ENCODE results near the gene GAA.

The GAA gene

GRCh38 chr17:80154166-80154565 lies 52.8 kb downstream of the GAA start:
- TF ChIP-seq SIN3A (IDR thresholded peaks at IDR 0.05; ENCODE audit: borderline replicate concordance, insufficient read depth, low read length) (no peak), TAF1 (IDR thresholded peaks at IDR 0.05; ENCODE audit: borderline replicate concordance, insufficient read depth, low read length) (no peak), POLR2AphosphoS5 (IDR thresholded peaks at IDR 0.05; ENCODE audit: low read depth, low read length) (no peak), FOXP2 (optimal IDR thresholded peaks at IDR 0.05; ENCODE audit: borderline replicate concordance, extremely low read depth, extremely low read length, insufficient read depth) (no peak), REST (IDR thresholded peaks at IDR 0.05; ENCODE audit: insufficient read depth in 1 of 2, low read depth in 2 of 2, low read length in 2 of 2) (no peak)

GRCh38 chr17:80158846-80159245 lies 57.5 kb downstream of the GAA start:
- no peak for TF ChIP-seq TAF1 (IDR thresholded peaks at IDR 0.05; ENCODE audit: borderline replicate concordance, insufficient read depth, low read length)
- TF ChIP-seq REST (IDR thresholded peaks at IDR 0.05; ENCODE audit: insufficient read depth in 1 of 2, low read depth in 2 of 2, low read length in 2 of 2), result 0 out of 4 replicates have a peak, but pooled peaks of 1 of the 2 experiments have one; percentile 21
- no peak for TF ChIP-seq SIN3A (IDR thresholded peaks at IDR 0.05; ENCODE audit: borderline replicate concordance, insufficient read depth, low read length)

- no peak for TF ChIP-seq REST (IDR thresholded peaks at IDR 0.05; ENCODE audit: insufficient read depth in 1 of 2, low read depth in 2 of 2, low read length in 2 of 2)
- no peak for TF ChIP-seq SIN3A (IDR thresholded peaks at IDR 0.05; ENCODE audit: borderline replicate concordance, insufficient read depth, low read length)
- TF ChIP-seq TAF1 (IDR thresholded peaks at IDR 0.05; ENCODE audit: borderline replicate concordance, insufficient read depth, low read length), result no peak
- no peak for TF ChIP-seq POLR2AphosphoS5 (IDR thresholded peaks at IDR 0.05; ENCODE audit: low read depth, low read length)
- no peak for TF ChIP-seq FOXP2 (optimal IDR thresholded peaks at IDR 0.05; ENCODE audit: borderline replicate concordance, extremely low read depth, extremely low read length, insufficient read depth)
Measured at GRCh38 chr17:80160536-80160935, 59.2 kb downstream of the GAA start.

GRCh38 chr17:80163336-80163735 lies 62.0 kb downstream of the GAA start:
- TF ChIP-seq TAF1 (IDR thresholded peaks at IDR 0.05; ENCODE audit: borderline replicate concordance, insufficient read depth, low read length) (no peak), REST (IDR thresholded peaks at IDR 0.05; ENCODE audit: insufficient read depth in 1 of 2, low read depth in 2 of 2, low read length in 2 of 2) (no peak), SIN3A (IDR thresholded peaks at IDR 0.05; ENCODE audit: borderline replicate concordance, insufficient read depth, low read length) (no peak), FOXP2 (optimal IDR thresholded peaks at IDR 0.05; ENCODE audit: borderline replicate concordance, extremely low read depth, extremely low read length, insufficient read depth) (no peak), POLR2AphosphoS5 (IDR thresholded peaks at IDR 0.05; ENCODE audit: low read depth, low read length) (no peak)

- TF ChIP-seq TAF1 (IDR thresholded peaks at IDR 0.05; ENCODE audit: borderline replicate concordance, insufficient read depth, low read length) (no peak), FOXP2 (optimal IDR thresholded peaks at IDR 0.05; ENCODE audit: borderline replicate concordance, extremely low read depth, extremely low read length, insufficient read depth) (no peak), SIN3A (IDR thresholded peaks at IDR 0.05; ENCODE audit: borderline replicate concordance, insufficient read depth, low read length) (no peak), REST (IDR thresholded peaks at IDR 0.05; ENCODE audit: insufficient read depth in 1 of 2, low read depth in 2 of 2, low read length in 2 of 2) (no peak), POLR2AphosphoS5 (IDR thresholded peaks at IDR 0.05; ENCODE audit: low read depth, low read length) (no peak)
Measured at GRCh38 chr17:80164185-80164584, 62.8 kb downstream of the GAA start.
